ENCODE measurements around the gene CREBBP. TPM values are rescaled to one million over a fixed set of nuclear protein-coding genes. Genes with fewer than 3 reads are reported as not detected.
A peak's percentile ranks its signal among the peaks of the same experiment; 100 is the strongest.

CREBBP gene
- total RNA-seq, 3 donors from 2014 or later, result 61.6 to 82.6 (median 69.5) TPM

DNA sequence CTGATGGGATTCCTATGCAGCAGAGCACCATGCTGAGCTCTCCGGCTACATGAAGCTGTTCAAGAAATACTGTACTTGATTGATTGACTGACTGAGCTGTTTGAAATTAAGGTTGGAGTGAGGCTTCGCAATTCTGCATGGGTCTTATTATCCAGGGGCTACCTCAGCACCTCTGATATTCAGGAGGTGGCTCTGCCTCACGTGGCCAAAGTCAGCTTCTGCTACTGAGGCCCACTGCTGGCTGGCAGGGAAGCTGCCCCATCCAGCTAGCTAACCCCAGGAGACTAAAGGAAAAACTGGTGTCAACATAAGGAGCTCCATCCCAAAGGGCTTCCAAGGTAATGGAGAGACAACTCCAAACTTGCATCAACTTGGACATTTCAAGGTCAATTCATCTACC lies 97.0 kb downstream of the CREBBP start:
- Histone ChIP-seq H3K9me3 (no peaks in the 10 kb centered on the region), H3K27me3 (no peaks in the 10 kb centered on the region), H3K36me3 (no peaks in the 10 kb centered on the region), H3K4me1 (no peaks in the 10 kb centered on the region), H3K27ac (no peak overlapping the region), H3K4me3 (no peak overlapping the region)
- DNase-seq (ENCODE audit: low spot score in 2 of 2), result no peak
- intact Hi-C loops (cut with DNase I; ENCODE audit: low total_unique reads), result loop anchor here (10.0 kb wide), 1 partner anchor 561 kb away; no protein-coding TSS in a partner anchor
- TF ChIP-seq POLR2A (IDR thresholded peaks at IDR 0.05) (no peak), POLR2AphosphoS5 (IDR thresholded peaks at IDR 0.05) (no peak)
- TF ChIP-seq, protein P1, sequence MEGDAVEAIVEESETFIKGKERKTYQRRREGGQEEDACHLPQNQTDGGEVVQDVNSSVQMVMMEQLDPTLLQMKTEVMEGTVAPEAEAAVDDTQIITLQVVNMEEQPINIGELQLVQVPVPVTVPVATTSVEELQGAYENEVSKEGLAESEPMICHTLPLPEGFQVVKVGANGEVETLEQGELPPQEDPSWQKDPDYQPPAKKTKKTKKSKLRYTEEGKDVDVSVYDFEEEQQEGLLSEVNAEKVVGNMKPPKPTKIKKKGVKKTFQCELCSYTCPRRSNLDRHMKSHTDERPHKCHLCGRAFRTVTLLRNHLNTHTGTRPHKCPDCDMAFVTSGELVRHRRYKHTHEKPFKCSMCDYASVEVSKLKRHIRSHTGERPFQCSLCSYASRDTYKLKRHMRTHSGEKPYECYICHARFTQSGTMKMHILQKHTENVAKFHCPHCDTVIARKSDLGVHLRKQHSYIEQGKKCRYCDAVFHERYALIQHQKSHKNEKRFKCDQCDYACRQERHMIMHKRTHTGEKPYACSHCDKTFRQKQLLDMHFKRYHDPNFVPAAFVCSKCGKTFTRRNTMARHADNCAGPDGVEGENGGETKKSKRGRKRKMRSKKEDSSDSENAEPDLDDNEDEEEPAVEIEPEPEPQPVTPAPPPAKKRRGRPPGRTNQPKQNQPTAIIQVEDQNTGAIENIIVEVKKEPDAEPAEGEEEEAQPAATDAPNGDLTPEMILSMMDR (IDR thresholded peaks at IDR 0.05), result no peak

DNA sequence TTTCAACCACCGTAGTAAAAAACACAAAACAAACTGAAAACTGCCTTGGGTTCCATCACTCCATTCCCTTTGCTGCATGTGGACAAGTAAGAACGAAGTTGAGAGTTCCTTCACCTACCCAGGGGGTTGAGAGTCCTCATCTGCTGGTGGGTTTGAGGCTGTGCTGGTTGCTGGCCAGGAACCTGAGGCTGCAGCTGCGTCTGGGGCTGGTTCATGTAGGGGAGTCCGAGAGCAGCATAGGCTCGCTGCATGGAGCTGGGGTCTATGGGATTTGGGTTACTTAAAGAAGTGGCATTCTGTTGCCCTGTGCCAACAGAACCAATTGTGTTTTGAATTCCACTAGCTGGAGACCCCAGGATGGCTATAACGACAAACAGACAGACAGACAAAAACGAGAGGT lies 97.9 kb downstream of the CREBBP start:
- Histone ChIP-seq H3K4me1 (no peaks in the 10 kb centered on the region), H3K27ac (no peak overlapping the region), H3K36me3 (no peaks in the 10 kb centered on the region), H3K27me3 (no peaks in the 10 kb centered on the region), H3K4me3 (no peak overlapping the region), H3K9me3 (no peaks in the 10 kb centered on the region)
- intact Hi-C loops (cut with DNase I; ENCODE audit: low total_unique reads), result loop anchor here (10.0 kb wide), 1 partner anchor 562 kb away; no protein-coding TSS in a partner anchor
- TF ChIP-seq, protein P1 (IDR thresholded peaks at IDR 0.05), result no peak
- TF ChIP-seq POLR2A (IDR thresholded peaks at IDR 0.05), result no peak
- TF ChIP-seq POLR2AphosphoS5 (IDR thresholded peaks at IDR 0.05), result no peak
- DNase-seq (ENCODE audit: low spot score in 2 of 2), result no peak

DNA sequence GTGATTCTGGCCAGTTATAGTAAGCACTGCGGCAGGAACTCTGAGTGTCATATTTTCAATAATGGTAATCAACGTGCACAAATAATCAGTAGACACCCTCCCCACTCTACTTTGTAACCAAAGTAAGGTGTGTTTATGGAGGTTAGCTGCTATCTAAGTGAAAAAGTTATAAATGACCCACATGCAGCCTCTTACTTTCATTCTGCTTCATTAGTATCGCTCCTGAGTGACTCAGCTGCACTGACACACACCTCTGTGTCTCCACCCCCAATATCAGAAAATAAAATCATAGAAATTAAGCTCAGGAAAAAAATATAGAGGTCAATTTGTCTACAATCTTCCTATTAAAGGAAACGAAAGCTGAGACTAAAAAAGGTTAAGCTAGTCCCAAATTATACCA lies 99.1 kb downstream of the CREBBP start:
- Histone ChIP-seq H3K4me1 (no peaks in the 10 kb centered on the region), H3K9me3 (no peaks in the 10 kb centered on the region), H3K36me3 (no peaks in the 10 kb centered on the region), H3K27ac (no peak overlapping the region), H3K4me3 (no peak overlapping the region), H3K27me3 (no peaks in the 10 kb centered on the region)
- no peak for DNase-seq (ENCODE audit: low spot score in 2 of 2)
- intact Hi-C loops (cut with DNase I; ENCODE audit: low total_unique reads), result loop anchor here (10.0 kb wide), 1 partner anchor 563 kb away; no protein-coding TSS in a partner anchor
- no peak for TF ChIP-seq POLR2A (IDR thresholded peaks at IDR 0.05)
- TF ChIP-seq POLR2AphosphoS5 (IDR thresholded peaks at IDR 0.05), result no peak
- TF ChIP-seq, protein P1 (IDR thresholded peaks at IDR 0.05), result no peak

DNA sequence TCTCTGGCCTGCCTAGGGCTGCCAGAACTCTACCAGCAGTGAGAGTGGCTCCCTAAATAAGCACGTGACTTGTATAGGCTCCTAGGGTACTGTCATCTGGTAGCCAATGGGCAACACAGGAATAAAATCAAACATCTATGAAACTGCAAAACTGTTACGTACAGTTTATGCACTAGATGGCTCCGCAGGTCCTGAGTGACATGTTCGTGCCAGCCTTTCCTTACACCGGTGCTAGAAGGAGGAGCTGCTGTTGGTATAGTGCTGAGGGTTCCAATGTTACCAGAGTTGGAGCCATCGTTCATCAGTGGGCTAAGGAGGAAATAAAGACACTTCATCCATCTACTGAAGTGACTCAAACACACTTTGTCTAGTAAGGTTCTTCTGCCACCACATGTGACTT lies 99.9 kb downstream of the CREBBP start:
- H3K27me3 ChIP-seq, result no peaks in the 10 kb centered on the region
- intact Hi-C loops (cut with DNase I; ENCODE audit: low total_unique reads), result loop anchor here (10.0 kb wide), 1 partner anchor 564 kb away; no protein-coding TSS in a partner anchor
- no peaks in the 10 kb centered on the region for H3K4me1 ChIP-seq
- no peaks in the 10 kb centered on the region for H3K9me3 ChIP-seq
- TF ChIP-seq, protein P1 (IDR thresholded peaks at IDR 0.05), result no peak
- TF ChIP-seq POLR2A (IDR thresholded peaks at IDR 0.05) (no peak), POLR2AphosphoS5 (IDR thresholded peaks at IDR 0.05) (no peak)
- no peak for DNase-seq (ENCODE audit: low spot score in 2 of 2)
- H3K36me3 ChIP-seq, result no peaks in the 10 kb centered on the region
- H3K4me3 ChIP-seq, result no peak overlapping the region
- H3K27ac ChIP-seq, result no peak overlapping the region

DNA sequence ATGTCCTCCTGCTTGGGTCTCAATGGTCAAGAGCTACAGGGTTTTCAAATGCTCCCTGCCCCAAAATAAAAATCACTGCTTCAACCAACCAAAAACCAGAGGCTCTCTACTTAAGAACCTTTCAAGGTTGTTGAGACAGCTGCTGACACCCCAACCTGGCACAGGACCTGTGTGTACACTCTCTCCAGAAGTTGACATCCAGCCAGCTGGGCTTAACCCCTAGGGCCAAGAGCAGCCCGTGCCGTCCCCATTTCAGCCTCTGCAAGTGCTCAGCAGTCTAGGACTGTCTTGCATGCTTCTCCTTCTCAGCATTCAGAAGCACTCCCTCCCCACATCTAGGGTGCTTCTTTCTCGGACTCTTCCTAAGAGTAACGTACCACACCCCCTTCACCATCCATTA lies 104.2 kb downstream of the CREBBP start:
- Histone ChIP-seq H3K27ac (no peak overlapping the region), H3K9me3 (no peaks in the 10 kb centered on the region), H3K27me3 (no peaks in the 10 kb centered on the region), H3K4me3 (no peak overlapping the region), H3K4me1 (no peaks in the 10 kb centered on the region), H3K36me3 (peaks cover 9% of the 10 kb centered on the region)
- intact Hi-C loops (cut with DNase I; ENCODE audit: low total_unique reads), result no loop called here
- DNase-seq (ENCODE audit: low spot score in 2 of 2), result peak in 1 of 2 donors; percentile 73
- TF ChIP-seq, protein P1 (IDR thresholded peaks at IDR 0.05), result no peak
